Activated naive CD4-positive, alpha-beta T cell treated with anti-CD3 and anti-CD28 coated beads, Interleukin-2, amount 50 U/mL, for 24 hours (primary cell): ENCODE data around the gene ATXN2.
"Not testable (repeated sequence)": the region's sequence is repeated elsewhere in the genome, so short reads cannot be mapped to it uniquely, and the experiment has no call there.

Experiments
- H3K27ac Mint-ChIP-seq: one replicate; pipeline ENCODE4 v1.8.0; 2021; ENCODE audit warnings: mild to moderate bottlenecking, mixed read lengths
- H3K27me3 Mint-ChIP-seq: one replicate; pipeline ENCODE4 v1.8.0; 2021; ENCODE audit warnings: mixed read lengths
- H3K36me3 Mint-ChIP-seq: one replicate; pipeline ENCODE4 v1.8.0; 2021; ENCODE audit warnings: mixed read lengths
- H3K4me1 Mint-ChIP-seq: one replicate; pipeline ENCODE4 v1.8.0; 2021; ENCODE audit warnings: mixed read lengths
- H3K4me3 Mint-ChIP-seq: one replicate; pipeline ENCODE4 v1.8.0; 2021; ENCODE audit warnings: mild to moderate bottlenecking, mixed read lengths
- H3K9me3 Mint-ChIP-seq: one replicate; pipeline ENCODE4 v1.8.0; 2021; ENCODE audit warnings: mixed read lengths

The ATXN2 gene

DNA sequence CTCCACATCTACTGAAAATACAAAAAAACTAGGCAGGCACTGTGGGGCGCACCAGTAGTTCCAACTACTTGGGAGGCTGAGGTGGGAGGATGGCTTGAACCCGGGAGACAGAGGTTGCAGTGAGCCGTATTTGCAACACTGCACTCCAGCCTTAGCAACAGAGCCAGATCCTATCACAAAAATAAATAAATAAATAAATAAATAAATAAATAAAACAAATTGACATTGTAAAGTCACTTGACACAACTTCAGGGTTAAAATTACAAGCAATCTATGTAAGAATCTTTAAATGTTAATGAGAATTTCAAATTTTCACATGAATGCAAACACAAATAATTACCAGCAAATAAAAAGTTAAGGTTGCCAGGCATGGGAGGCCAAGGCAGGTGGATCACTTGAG is 11.1 kb downstream of the ATXN2 start:
- no peaks in the 10 kb centered on the region for H3K9me3 Mint-ChIP-seq
- peaks cover 7% of the 10 kb centered on the region for H3K4me1 Mint-ChIP-seq
- H3K27ac Mint-ChIP-seq, result no peak overlapping the region
- H3K4me3 Mint-ChIP-seq, result no peak overlapping the region
- no peaks in the 10 kb centered on the region for H3K36me3 Mint-ChIP-seq
- H3K27me3 Mint-ChIP-seq, result no peaks in the 10 kb centered on the region

DNA sequence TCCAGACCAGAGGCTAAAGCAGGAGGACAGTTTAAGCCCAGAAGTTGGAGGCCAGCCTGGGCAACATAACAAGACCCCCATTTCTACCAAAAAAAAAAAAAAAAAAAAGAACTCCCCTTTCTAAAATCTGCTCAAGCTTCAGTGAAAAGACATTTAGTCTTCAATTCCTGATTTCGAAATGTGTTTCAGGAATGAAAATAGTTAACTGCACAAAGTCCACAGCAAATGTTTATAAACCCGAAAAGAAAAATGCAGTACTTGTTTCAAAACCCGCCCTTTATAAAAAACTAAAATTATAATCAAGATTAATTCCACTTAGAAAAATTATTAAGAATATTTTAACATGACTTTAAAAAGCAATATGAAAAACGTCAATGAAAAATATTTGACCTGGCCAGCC is 12.1 kb downstream of the ATXN2 start:
- Mint-ChIP-seq H3K27me3 (no peaks in the 10 kb centered on the region), H3K36me3 (no peaks in the 10 kb centered on the region), H3K9me3 (no peaks in the 10 kb centered on the region), H3K4me1 (peaks cover 8% of the 10 kb centered on the region), H3K27ac (no peak overlapping the region), H3K4me3 (no peak overlapping the region)

DNA sequence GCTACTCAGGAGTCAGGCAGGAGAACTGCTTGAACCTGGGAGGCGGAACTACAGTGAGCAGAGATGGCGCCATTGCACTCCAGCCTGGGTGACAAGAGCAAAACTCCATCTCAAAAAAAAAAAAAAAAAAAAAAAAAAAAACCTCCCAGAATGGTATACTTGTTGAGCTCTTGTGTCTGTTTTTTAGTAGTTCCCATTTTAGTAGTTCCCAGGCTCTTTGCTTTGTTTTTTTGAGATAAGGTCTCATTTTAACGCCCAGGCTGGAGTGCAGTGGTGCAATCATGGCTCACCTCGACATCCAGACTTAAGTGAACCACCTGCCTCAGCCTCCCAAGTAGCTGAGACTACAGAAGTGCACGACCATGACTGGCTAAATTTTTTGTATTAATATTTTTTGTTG is 13.4 kb downstream of the ATXN2 start:
- H3K4me1 Mint-ChIP-seq, result peaks cover 16% of the 10 kb centered on the region
- no peaks in the 10 kb centered on the region for H3K27me3 Mint-ChIP-seq
- no peak overlapping the region for H3K4me3 Mint-ChIP-seq
- H3K9me3 Mint-ChIP-seq, result no peaks in the 10 kb centered on the region
- H3K27ac Mint-ChIP-seq, result no peak overlapping the region
- H3K36me3 Mint-ChIP-seq, result peaks cover 5% of the 10 kb centered on the region

DNA sequence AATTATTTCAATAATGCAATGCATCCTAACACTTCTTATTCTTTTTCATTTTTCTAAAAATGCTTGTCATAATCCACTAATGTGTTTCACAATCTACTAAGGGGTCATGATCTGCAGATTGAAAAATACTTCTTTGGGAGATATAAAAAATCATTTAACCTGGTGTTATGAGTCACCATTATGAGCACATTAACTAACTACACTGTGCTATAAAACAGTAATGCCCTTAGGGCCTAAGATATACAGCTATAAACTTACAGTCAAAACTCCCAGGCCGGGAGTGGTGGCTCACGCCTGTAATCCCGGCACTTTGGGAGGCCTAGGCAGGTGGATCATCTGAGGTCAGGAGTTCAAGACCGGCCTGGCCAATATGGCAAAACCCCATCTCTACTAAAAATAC is 14.2 kb downstream of the ATXN2 start:
- Mint-ChIP-seq H3K36me3 (peaks cover 5% of the 10 kb centered on the region), H3K4me3 (peak overlapping the region; percentile 19), H3K4me1 (peaks cover 16% of the 10 kb centered on the region), H3K9me3 (no peaks in the 10 kb centered on the region), H3K27me3 (no peaks in the 10 kb centered on the region), H3K27ac (no peak overlapping the region)

- not testable (repeated sequence) for H3K36me3 Mint-ChIP-seq, H3K27me3 Mint-ChIP-seq, H3K27ac Mint-ChIP-seq, H3K4me3 Mint-ChIP-seq, H3K9me3 Mint-ChIP-seq
- peaks cover 17% of the 10 kb centered on the region for H3K4me1 Mint-ChIP-seq
Observed at GRCh38 chr12:111583506-111583905, 15.6 kb downstream of the ATXN2 start.

- no peak overlapping the region for H3K4me3 Mint-ChIP-seq
- peaks cover 5% of the 10 kb centered on the region for H3K36me3 Mint-ChIP-seq
- H3K27me3 Mint-ChIP-seq, result no peaks in the 10 kb centered on the region
- no peaks in the 10 kb centered on the region for H3K9me3 Mint-ChIP-seq
- H3K4me1 Mint-ChIP-seq, result peaks cover 19% of the 10 kb centered on the region
- H3K27ac Mint-ChIP-seq, result no peak overlapping the region
Observed at GRCh38 chr12:111582133-111582747, 16.9 kb downstream of the ATXN2 start.

- H3K9me3 Mint-ChIP-seq, result no peaks in the 10 kb centered on the region
- H3K27me3 Mint-ChIP-seq, result no peaks in the 10 kb centered on the region
- peaks cover 15% of the 10 kb centered on the region for H3K4me1 Mint-ChIP-seq
- no peak overlapping the region for H3K4me3 Mint-ChIP-seq
- peaks cover 5% of the 10 kb centered on the region for H3K36me3 Mint-ChIP-seq
- no peak overlapping the region for H3K27ac Mint-ChIP-seq
Observed at GRCh38 chr12:111581434-111582132, 17.5 kb downstream of the ATXN2 start.

DNA sequence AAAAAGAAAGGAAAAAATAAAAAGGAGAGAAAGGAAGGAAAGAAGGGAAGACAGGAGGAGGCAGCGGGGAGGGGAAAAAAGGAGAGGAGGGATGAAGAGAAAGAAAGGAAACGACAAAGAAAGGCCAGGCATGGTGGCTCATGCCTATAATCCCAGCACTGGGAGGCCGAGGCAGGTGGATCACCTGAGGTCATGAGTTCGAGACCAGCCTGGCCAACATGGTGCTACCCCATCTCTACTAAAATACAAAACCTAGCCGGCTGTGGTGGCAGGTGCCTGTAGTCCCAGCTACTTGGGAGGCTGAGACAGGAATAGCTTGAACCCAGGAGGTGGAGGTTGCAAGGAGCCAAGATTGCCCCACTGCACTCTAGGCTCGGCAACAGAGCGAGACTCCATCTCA is 18.4 kb downstream of the ATXN2 start:
- Mint-ChIP-seq H3K4me1 (peaks cover 15% of the 10 kb centered on the region), H3K27me3 (no peaks in the 10 kb centered on the region), H3K27ac (no peak overlapping the region), H3K36me3 (peaks cover 5% of the 10 kb centered on the region), H3K4me3 (no peak overlapping the region), H3K9me3 (no peaks in the 10 kb centered on the region)

DNA sequence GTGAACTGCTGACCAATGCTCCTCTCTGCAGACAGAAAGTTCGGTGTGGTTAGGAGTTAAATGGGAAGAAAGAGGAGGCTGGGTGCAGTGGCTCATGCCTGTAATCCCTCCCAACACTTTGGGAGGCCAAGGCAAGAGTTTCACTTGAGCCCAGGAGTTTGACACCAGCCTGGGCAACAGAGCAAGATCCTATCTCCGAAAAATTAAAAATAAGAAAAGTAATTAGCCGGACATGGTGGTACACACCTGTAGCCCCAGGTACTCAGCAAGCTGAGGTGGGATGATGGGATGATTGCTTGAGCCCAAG is 19.0 kb downstream of the ATXN2 start:
- peaks cover 15% of the 10 kb centered on the region for H3K4me1 Mint-ChIP-seq
- no peak overlapping the region for H3K4me3 Mint-ChIP-seq
- no peaks in the 10 kb centered on the region for H3K9me3 Mint-ChIP-seq
- no peaks in the 10 kb centered on the region for H3K27me3 Mint-ChIP-seq
- peaks cover 5% of the 10 kb centered on the region for H3K36me3 Mint-ChIP-seq
- H3K27ac Mint-ChIP-seq, result no peak overlapping the region

DNA sequence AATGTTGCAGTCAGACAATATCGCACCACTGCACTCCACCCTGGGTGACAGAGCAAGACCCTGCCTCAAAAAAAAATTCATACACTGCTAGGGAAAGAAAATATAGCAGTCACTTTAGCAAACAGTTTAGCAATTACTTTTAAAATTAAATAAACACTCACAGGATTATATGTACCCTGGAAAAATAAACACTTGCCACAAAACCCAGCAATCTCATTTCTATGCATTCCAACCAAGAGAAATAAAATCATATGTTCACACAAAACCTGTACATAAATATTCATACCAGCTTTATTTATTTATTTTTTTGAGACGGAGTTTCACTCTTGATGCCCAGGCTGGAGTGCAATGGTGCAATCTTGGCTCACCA is 20.2 kb downstream of the ATXN2 start:
- Mint-ChIP-seq H3K36me3 (peaks cover 5% of the 10 kb centered on the region), H3K27ac (no peak overlapping the region), H3K4me1 (peaks cover 18% of the 10 kb centered on the region), H3K4me3 (no peak overlapping the region), H3K9me3 (no peaks in the 10 kb centered on the region), H3K27me3 (no peaks in the 10 kb centered on the region)

- H3K4me3 Mint-ChIP-seq, result no peak overlapping the region
- no peak overlapping the region for H3K27ac Mint-ChIP-seq
- peaks cover 5% of the 10 kb centered on the region for H3K36me3 Mint-ChIP-seq
- peaks cover 21% of the 10 kb centered on the region for H3K4me1 Mint-ChIP-seq
- H3K27me3 Mint-ChIP-seq, result no peaks in the 10 kb centered on the region
- H3K9me3 Mint-ChIP-seq, result no peaks in the 10 kb centered on the region
Observed at GRCh38 chr12:111578276-111578970, 20.7 kb downstream of the ATXN2 start.

GRCh38 chr12:111574797-111575443 is 24.2 kb downstream of the ATXN2 start:
- H3K36me3 Mint-ChIP-seq, result peaks cover 2% of the 10 kb centered on the region
- H3K27me3 Mint-ChIP-seq, result no peaks in the 10 kb centered on the region
- H3K4me1 Mint-ChIP-seq, result peaks cover 26% of the 10 kb centered on the region
- no peaks in the 10 kb centered on the region for H3K9me3 Mint-ChIP-seq
- H3K27ac Mint-ChIP-seq, result no peak overlapping the region
- H3K4me3 Mint-ChIP-seq, result no peak overlapping the region

DNA sequence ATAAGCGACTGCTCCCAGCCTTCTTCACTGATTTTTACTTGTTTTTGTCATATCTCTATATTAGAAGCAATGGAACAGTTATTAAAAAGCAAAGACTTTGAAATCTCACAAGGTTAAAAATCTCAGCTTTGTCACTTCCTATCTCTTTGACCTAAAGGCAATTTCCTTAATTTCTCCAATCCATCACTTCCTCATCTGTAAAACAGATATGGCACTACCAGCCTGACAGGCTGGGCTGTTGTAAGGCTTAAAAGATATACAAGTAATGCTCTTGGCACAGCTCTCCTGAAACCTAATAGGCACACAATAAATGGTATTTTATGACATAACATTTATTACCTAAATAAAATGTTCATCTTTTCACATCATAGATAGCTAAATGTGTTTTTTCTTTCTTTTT is 25.6 kb downstream of the ATXN2 start:
- H3K9me3 Mint-ChIP-seq, result no peaks in the 10 kb centered on the region
- H3K4me3 Mint-ChIP-seq, result no peak overlapping the region
- H3K36me3 Mint-ChIP-seq, result peaks cover 2% of the 10 kb centered on the region
- H3K27me3 Mint-ChIP-seq, result no peaks in the 10 kb centered on the region
- no peak overlapping the region for H3K27ac Mint-ChIP-seq
- peaks cover 38% of the 10 kb centered on the region for H3K4me1 Mint-ChIP-seq

DNA sequence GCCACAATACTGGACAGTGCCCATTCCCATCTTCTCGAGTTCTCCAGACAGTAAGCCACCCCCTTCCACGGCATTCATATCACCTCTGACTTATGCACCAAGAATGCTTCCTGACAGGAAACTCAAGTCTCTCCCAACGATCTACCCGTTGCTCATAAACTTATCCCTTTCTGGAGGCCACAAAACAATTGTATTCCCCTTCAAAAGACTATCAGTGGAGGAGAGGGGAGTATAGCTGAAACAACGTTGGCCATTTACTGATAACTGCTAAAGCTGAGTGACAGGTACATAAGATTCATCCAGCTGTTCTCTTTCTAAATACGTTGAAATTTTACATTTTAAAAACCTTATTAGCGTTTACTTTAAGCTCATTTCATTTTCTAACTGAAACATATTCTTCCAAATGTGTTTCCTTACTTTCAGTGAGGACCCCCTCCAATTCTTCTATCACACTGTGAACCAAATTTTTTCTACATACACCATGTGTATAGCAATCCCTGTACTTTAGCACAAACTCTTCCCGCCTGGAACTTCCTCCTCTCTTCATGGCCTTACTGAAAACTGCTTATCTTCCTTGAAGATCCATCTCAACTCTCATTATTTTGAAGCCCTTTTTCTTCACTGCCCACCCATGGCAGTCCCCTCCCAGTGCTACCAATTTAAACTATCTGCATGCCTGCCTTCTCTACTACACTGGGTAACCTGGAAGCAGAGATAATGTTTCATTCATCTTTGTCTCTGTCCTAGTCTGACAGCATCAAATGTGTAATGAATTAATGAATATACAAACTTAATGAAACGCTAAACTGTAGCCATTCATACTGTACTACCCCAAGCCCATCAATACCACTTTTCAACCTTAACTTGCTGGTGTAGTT is 28.8 kb downstream of the ATXN2 start:
- Mint-ChIP-seq H3K27me3 (no peaks in the 10 kb centered on the region), H3K27ac (no peak overlapping the region), H3K36me3 (peaks cover 2% of the 10 kb centered on the region), H3K4me3 (no peak overlapping the region), H3K4me1 (peaks cover 39% of the 10 kb centered on the region), H3K9me3 (no peaks in the 10 kb centered on the region)

- no peaks in the 10 kb centered on the region for H3K27me3 Mint-ChIP-seq
- H3K27ac Mint-ChIP-seq, result no peak overlapping the region
Observed at GRCh38 chr12:111569363-111570083, 29.6 kb downstream of the ATXN2 start.

More at GRCh38 chr12:111569363-111570083, 29.6 kb downstream of the ATXN2 start:
- Mint-ChIP-seq H3K9me3 (no peaks in the 10 kb centered on the region), H3K4me3 (no peak overlapping the region), H3K4me1 (peaks cover 39% of the 10 kb centered on the region), H3K36me3 (peaks cover 2% of the 10 kb centered on the region)
